NCI-H1436 treated with DMSO at 0.1 percent for 48 hours (cell line): Measurements from ENCODE around the gene STX18.
"Not testable (repeated sequence)": the region's sequence is repeated elsewhere in the genome, so short reads cannot be mapped to it uniquely, and the experiment has no call there.

Experiments used
- DNase-seq: peaks from one replicate; lab custom pipeline; 2025; lab: John Stamatoyannopoulos, UW

STX18 gene

DNA sequence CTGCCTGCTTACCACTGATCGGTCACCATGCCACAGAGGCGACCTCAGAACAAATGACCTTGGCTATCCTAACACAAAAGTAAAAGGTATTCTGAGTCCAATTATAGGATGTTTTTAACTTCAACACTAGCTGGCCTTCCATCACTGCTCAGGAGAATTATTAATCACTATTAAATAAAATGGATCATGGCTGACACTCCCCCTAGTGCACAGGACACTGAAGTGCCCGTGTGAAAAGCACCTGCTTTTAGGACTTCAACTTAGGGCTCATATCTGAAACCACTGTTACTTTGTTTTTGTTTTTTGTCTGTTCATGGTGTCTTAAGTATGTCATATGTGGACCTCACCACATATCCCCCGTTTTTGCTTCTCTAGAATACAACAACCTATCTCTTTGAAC is 33.9 kb downstream of the STX18 start:
- no peak for DNase-seq

DNA sequence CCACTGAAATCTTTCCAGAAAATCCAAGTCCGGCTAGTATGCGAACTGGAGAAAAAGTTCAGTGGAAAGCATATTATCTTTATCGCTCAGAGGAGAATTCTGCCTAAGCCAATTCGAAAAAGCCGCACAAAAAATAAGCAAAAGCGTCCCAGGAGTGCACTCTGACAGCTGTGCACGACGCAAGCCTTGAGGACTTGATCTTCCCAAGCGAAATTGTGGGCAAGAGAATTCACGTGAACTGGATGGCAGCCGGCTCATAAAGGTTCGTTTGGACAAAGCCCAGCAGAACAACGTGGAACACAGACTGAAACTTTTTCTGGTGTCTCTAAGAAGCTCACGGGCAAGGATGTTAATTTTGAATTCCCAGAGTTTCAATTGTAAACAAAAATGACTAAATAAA is 34.4 kb downstream of the STX18 start:
- DNase-seq, result no peak

DNA sequence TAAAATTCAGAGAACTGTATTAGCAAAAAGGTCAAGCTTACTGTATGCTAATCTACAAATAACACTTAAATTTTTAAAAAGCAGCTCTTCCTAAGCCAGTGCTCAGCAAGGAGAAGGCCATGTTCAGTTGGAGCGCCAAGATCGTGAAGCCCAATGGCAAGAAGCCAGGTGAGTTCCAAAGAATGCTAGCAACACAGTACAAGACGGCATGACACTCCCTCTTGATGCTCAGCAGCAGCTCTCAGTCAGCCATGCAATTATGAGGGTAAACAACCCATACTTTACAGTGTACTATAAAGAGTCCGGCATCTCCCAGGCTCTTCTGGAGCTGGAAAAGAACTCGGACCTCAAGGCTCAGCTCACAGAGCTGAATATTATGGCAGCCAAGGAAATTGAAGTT is 34.9 kb downstream of the STX18 start:
- no peak for DNase-seq

DNA sequence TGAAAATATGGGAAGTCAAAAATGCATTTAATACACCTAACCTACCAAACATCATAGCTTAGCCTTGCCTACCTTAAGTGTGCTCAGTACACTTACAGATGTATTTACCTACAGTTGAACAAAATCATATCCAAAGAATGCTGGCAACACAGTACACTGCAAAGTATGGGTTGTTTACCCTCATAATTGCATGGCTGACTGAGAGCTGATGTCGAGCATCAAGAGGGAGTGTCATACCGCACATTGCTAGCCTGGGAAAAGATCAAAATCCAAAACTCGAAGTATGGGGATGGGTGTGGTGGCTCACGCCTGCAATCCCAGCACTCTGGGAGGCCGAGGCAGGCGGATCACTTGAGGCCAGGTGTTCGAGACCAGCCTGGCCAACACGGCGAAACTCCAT is 36.6 kb downstream of the STX18 start:
- DNase-seq, result not testable (repeated sequence)

- DNase-seq, result no peak
These were observed 37.1 kb downstream of the STX18 start for GRCh38 chr4:4504783-4505182.

- no peak for DNase-seq
These were observed 39.0 kb downstream of the STX18 start for GRCh38 chr4:4502694-4503311.

DNA sequence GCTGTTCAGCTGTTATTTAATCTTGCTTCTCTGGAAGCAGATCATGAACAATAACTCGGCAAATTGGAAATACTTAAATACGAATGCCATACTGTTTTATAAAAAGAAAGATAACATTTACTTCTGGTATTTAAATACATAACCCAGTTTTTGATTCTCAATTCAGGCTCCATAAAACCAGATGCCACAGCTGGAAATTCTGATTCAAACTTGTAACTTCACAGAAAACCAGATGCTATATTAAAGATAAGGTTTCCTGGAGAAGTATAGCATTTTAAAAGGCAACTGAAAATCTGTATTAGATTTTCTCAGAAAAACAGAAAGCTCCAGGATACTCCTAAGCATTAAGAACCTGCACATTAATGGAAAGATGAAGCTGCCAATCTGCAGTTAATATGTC is 40.2 kb downstream of the STX18 start:
- DNase-seq, result no peak

DNA sequence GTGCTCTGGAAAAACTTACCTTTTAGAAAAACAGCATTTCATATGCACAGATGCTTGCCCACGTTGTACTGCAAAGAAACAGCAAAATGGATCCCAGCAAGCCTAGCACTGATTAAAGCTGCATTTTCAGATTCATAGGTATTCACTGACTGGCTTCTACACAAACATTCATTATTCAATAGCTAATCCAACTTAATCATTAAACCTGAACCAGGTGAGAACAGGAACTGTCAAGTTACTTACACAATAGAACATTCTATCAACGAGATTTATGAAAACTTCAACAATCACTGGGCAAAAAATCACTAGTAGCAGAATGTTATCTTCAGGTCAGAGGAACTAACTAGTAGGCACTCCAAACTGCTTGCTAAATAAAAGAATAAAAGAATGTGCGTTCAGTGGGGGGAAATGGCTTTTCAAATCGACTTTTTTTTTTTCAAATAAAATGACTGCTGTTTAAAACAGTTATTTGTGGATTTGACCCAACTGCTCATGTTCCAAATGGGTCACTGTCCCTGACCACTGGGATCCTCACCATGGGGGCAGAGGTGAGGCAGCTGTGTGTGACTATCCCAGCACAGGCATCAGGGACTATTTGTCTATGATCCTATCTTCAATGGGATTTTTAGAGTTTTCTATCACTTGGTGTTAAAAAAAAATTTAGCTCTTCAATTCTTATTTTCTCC is 42.3 kb downstream of the STX18 start:
- DNase-seq, result no peak

DNA sequence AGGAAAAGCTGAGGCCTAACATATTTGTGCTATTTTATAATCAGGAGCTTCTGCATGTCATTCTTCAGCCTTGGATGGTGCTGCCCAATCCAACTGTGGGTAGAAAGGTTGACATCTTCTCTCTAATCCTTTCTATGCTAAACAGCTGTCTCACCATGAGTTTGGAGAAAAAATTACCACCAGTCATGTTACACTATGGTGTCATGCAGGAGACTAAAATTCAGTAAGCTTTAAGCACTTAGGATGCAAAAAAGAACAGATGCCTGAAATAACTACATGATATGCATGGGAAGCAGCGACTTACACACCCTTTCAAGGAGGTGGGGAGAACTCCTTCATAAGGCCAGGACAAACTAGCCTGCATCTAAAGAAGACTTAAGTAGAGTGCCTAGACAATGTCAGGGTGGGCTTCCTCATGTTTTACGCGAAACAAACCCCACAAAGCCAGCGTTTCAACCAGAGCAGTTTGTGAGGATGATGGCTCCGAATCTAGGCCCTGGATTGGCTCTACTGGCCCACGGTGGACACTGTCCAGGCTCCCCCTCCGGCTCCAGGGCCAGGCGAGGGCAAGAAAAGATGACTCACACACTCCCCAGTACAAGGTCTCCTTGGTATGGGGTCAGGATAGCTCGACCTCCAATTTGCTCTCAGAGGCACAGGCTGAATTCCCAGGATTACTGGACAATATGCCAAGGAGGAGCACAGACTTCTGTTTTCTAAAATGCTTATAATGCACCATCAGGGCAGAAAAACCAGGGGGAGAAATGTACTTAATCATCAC is 45.1 kb downstream of the STX18 start:
- DNase-seq, result no peak

- DNase-seq, result no peak
These were observed 47.0 kb downstream of the STX18 start for GRCh38 chr4:4494882-4495281.

- DNase-seq, result no peak
These were observed 49.5 kb downstream of the STX18 start for GRCh38 chr4:4492161-4492847.

DNA sequence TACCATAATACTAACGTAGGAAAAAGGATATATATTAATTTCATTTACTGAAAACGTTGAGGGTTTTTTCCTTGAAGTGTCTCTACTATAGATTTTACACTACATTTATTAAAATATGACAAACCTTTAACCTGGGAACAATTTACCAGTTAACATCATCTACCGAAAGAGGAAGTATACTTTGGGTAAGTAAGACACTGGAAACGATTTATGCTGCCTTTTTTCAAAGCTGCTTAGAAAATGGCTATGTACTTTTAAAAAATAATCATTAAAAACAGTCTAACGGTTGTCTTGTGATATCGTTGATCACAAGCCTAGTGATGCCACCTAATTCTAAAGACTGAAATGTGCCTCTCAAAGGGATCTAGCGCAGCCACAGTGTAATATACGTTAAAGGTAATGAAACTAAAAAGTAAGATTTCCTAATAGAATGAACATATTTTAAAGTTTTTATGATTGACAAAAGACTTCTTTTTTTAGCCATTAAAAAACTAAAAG is 50.4 kb downstream of the STX18 start:
- DNase-seq, result no peak

GRCh38 chr4:4490816-4491215 is 51.0 kb downstream of the STX18 start:
- DNase-seq, result no peak

- DNase-seq, result no peak
These were observed 51.8 kb downstream of the STX18 start for GRCh38 chr4:4490041-4490440.

DNA sequence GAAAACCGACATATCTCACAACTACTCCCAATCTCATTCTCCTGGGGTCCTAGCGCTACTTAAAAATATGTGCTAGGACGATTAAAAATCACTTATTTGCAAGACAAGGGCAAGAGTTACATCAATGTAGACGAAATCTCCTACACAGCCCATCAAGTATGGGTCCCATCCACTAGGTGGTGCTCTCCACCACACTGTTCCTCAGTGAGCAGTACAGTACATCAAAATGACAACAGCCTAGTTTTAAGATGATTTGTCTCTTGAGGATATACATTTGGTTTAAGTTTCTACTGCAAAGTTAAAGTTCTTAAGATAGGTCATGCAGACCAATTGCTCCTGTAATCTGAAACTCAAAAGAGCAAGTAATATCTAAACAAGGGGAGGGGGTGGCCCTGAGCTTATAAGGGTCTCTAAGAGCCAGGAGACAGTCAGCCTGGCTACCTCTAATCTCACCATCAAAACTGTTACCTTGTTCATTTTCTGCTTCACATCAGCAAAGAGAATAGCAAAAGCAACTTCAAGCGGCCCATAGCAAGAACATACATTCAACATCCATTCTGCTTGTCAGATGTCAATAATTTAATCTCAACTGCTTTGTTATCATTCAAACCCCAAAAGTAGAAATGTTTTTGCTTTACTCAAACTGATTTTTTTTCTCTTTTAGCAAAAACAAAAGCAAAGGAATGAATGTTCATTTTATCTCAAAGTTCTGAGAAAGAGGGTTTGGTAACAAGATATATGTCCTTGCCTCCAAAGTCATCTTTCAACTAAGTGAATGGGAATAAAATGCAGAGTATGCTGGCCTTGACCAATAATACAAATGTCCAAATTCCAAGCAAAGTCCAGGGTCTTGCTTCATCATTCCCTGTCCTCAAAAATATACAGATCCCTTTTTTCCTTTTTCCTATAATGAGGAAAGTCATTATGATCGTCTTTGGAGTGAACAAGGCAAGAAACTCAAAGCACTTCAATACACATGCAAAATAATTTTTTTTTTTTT is 53.1 kb downstream of the STX18 start:
- no peak for DNase-seq

- no peak for DNase-seq
These were observed 54.9 kb downstream of the STX18 start for GRCh38 chr4:4486969-4487368.

DNA sequence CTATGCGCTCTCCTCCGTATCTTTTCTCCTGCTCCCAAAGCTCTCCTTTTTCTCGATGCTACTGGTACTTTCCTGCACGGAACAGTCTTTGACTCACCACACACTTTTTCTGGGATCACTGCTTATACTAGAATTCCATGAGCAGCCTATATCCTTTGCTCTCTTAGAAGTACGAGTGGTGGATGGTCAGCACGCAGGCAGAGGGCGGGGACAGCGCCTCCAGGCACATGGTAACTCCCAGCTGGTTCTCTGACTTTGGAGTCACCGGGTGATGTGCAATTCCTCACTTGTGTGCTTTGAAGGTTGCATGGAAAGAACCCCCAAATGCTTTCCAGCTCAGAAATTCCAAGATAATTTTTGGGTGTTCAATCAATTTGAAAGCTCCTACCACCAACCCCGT is 56.0 kb downstream of the STX18 start:
- no peak for DNase-seq

DNA sequence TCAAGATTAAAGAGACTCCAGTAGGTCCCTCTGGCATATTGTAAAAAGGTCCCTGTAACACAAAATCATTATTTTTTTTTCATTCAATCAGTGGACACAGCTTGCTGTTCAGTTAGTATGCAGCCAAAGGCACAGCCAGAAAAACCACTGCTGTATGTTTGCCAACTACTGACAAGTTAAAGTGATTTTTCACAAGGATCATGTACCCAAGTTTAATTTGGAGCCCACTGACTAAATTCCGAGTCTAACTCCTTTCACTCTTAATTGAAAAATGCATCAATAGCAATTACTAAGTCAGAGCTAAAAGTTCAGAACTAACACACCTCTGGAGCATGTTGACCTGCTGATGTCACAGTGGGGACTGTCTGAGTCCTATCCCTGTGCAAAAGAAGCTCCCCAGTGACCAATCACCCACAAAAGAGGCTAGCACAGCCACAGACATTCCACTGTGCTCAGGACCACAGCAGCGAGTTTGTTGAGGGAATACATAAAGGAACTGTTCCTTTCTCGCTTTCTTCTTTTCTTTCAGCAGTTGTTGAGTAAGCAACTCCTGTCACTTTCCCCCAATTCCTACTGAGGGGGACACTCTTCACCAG is 60.4 kb downstream of the STX18 start:
- no peak for DNase-seq

DNA sequence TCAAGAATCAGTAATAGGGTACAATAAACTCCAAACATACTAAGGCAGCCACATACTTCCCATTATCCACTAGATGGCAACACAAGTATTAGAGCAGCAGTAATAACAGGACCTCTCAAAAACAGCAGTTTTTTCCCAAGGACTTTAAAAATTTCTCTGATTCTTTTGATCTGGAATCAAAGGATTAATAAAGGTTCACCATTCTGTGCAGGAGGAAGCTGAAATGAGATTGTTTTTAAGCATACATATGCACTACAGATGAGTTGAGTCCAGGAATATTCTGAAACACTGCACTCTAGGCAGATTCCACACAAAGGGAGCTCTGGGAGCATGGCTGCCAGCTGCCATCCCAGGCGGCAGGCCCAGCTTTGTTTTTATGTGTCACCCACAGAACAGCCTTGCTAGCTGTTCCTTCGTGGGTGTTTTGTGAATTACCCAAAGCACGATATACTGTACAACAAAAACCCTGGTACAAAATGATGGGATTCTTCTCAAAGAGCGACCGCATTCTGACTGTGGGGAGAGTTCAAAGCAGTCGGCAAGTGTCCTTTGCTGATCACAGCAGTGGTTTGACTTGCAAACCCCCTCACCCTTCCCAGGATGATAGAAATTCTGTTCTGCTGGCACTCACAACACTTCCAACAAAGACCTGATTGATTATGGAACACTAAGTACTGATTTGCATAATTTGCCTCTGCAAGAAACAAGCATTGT is 61.0 kb downstream of the STX18 start:
- DNase-seq, result no peak

- DNase-seq, result no peak
These were observed 61.6 kb downstream of the STX18 start for GRCh38 chr4:4480205-4480604.
